Measurements from ENCODE around the gene CD58. TPM values are rescaled to one million over a fixed set of nuclear protein-coding genes. Genes with fewer than 3 reads are reported as not detected.
A peak's percentile ranks its signal among the peaks of the same experiment; 100 is the strongest.

Gene CD58
- total and polyA plus RNA-seq, 9 of the 15 experiments (the other 6 are each of a cell fraction or from before 2014, with no cell fraction given): 18.1 to 113 (median 37.4) TPM

DNA sequence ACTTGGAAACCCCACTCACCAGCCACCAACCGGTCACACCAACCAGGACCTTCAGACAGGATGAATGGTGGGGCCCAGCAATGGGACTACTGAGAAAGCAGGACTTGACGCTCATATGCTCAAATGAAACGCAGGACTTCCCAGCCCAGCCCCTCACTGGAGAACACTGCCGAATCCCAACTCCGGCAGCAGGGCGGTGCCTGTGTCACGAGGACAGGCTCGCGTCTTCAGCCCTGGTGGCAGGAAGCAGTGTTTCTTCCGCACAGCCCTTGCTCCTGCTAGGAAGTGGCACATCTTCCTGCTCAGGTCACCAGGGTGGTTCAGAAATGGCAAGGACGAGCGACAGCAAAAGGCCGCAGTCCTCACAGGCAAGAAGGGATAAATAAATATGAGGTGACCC is 38.9 kb downstream of the CD58 start:
- H3K4me1 ChIP-seq (replicated peaks in 1 of 2; ENCODE audit: control insufficient read depth in 2 of 2, insufficient read depth in 2 of 2, low read length in 2 of 2): peaks cover 0 to 5% of the 10 kb centered on the region in 2 experiments; a peak in 2 of 5 replicates
- CTCF ChIA-PET (ENCODE audit: low intra/inter-chr PET ratio): no interaction called here
- 94% methylated on average over 13 of the region's 13 CpGs for WGBS (ENCODE audit: insufficient coverage, low coverage, missing lambda C conversion rate)
- H3K36me3 ChIP-seq (ENCODE audit: control insufficient read depth, insufficient read depth, low read length): peaks cover 40% of the 10 kb centered on the region
- TF ChIP-seq POLR2G (IDR thresholded peaks at IDR 0.05; ENCODE audit: low read depth, low read length) (peak; percentile 51; the same call in 1 of the 2 replicates), ZNF146 (CRISPR knock-in tag; IDR thresholded peaks at IDR 0.05; ENCODE audit: unreplicated experiment) (no peak)
- TF ChIP-seq, protein P1, sequence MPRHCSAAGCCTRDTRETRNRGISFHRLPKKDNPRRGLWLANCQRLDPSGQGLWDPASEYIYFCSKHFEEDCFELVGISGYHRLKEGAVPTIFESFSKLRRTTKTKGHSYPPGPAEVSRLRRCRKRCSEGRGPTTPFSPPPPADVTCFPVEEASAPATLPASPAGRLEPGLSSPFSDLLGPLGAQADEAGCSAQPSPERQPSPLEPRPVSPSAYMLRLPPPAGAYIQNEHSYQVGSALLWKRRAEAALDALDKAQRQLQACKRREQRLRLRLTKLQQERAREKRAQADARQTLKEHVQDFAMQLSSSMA (CRISPR knock-in tag; IDR thresholded peaks at IDR 0.05): no peak
- FAIRE-seq (no peak), DNase-seq (ENCODE audit: extremely low read depth in 1 of 4, low spot score in 3 of 4) (no peak), ATAC-seq (no peak)
- no peak overlapping the region; a peak in 1 of 4 replicates for H3K9ac ChIP-seq (ENCODE audit: insufficient read depth in 1 of 2, low read depth in 2 of 2, low read length in 2 of 2)
- in situ Hi-C loops (cut with MboI): no loop called here
- no peaks in the 10 kb centered on the region for H3K9me3 ChIP-seq (replicated peaks; ENCODE audit: control insufficient read depth, insufficient read depth, low read depth, low read length)
- no peaks in the 10 kb centered on the region for H3K9me1 ChIP-seq (ENCODE audit: control insufficient read depth, insufficient read depth, low read length)
- H3K27me3 ChIP-seq (ENCODE audit: control insufficient read depth in 2 of 2, insufficient read depth in 2 of 2, low read length in 2 of 2): no peaks in the 10 kb centered on the region
- BruUV-seq (replicated peaks): no TSS peak
- intact Hi-C loops (cut with micrococcal nuclease): no loop called here
- H4K20me1 ChIP-seq (replicated peaks; ENCODE audit: control insufficient read depth, insufficient read depth, low read length): no peaks in the 10 kb centered on the region
- H3K4me3 ChIP-seq: no peak overlapping the region
- H3K4me2 ChIP-seq (ENCODE audit: insufficient read depth, low read length): no peak overlapping the region
- no peak overlapping the region for H2AFZ ChIP-seq (ENCODE audit: low read depth, low read length)
- H3K27ac ChIP-seq (ENCODE audit: extremely low read depth, low read depth, low read length): no peak overlapping the region
- POLR2A ChIA-PET: interaction anchor here (0.6 kb wide), 1 partner anchor 29 kb away, joined by 3 read pairs; no protein-coding TSS in a partner anchor
- no peaks in the 10 kb centered on the region for H3K79me2 ChIP-seq (ENCODE audit: control insufficient read depth, insufficient read depth, low read length)

DNA sequence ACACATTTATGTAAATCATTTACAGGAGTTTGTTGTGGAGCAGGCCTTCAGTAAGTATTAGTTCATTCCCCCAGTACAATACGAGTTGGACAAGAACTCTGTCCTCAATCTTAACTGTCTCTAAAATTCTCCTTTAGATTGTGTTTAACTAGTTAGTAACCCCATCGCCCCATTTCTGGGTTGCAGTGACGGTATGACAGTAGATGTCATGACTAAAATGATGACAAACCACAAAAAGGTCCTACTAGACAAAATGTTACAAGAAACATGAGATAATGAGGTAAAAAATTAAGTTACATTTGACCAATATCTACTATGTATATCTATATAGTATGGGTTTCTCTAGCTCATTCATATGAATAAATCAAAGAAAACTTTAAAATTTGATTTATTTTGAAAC is 41.1 kb downstream of the CD58 start:
- BruUV-seq (replicated peaks): no TSS peak
- intact Hi-C loops (cut with micrococcal nuclease) (no loop called here), in situ Hi-C loops (cut with MboI) (no loop called here)
- WGBS (ENCODE audit: insufficient coverage, low coverage, missing lambda C conversion rate): 67% methylated on average over 3 of the region's 3 CpGs
- H3K9ac ChIP-seq (ENCODE audit: insufficient read depth in 1 of 2, low read depth in 2 of 2, low read length in 2 of 2): no peak overlapping the region
- no peaks in the 10 kb centered on the region for H3K79me2 ChIP-seq (ENCODE audit: control insufficient read depth, insufficient read depth, low read length)
- no peaks in the 10 kb centered on the region for H4K20me1 ChIP-seq (replicated peaks; ENCODE audit: control insufficient read depth, insufficient read depth, low read length)
- H3K9me1 ChIP-seq (ENCODE audit: control insufficient read depth, insufficient read depth, low read length): no peaks in the 10 kb centered on the region
- no peaks in the 10 kb centered on the region for H3K27me3 ChIP-seq (ENCODE audit: control insufficient read depth in 2 of 2, insufficient read depth in 2 of 2, low read length in 2 of 2)
- H3K4me3 ChIP-seq: no peak overlapping the region
- no peak overlapping the region for H3K27ac ChIP-seq (ENCODE audit: extremely low read depth, low read depth, low read length)
- H3K9me3 ChIP-seq (replicated peaks; ENCODE audit: control insufficient read depth, insufficient read depth, low read depth, low read length): no peaks in the 10 kb centered on the region
- peaks cover 23% of the 10 kb centered on the region; the same call in 2 of the 3 replicates for H3K36me3 ChIP-seq (ENCODE audit: control insufficient read depth, insufficient read depth, low read length)
- no peak overlapping the region for H2AFZ ChIP-seq (ENCODE audit: low read depth, low read length)
- H3K4me2 ChIP-seq (ENCODE audit: insufficient read depth, low read length): no peak overlapping the region
- ATAC-seq (no peak), FAIRE-seq (no peak), DNase-seq (ENCODE audit: extremely low read depth in 1 of 4, low spot score in 3 of 4) (no peak)
- ChIA-PET CTCF (ENCODE audit: low intra/inter-chr PET ratio) (no interaction called here), POLR2A (no interaction called here)
- peaks cover 0 to 5% of the 10 kb centered on the region in 2 experiments; a peak in 2 of 5 replicates for H3K4me1 ChIP-seq (replicated peaks in 1 of 2; ENCODE audit: control insufficient read depth in 2 of 2, insufficient read depth in 2 of 2, low read length in 2 of 2)
- no peak for TF ChIP-seq CEBPG (CRISPR knock-in tag; IDR thresholded peaks at IDR 0.05)
- no peak for TF ChIP-seq CEBPG (tag; conservative IDR thresholded peaks at IDR 0.05 in 1 of 2, IDR thresholded peaks at IDR 0.05 in 1 of 2)
- TF ChIP-seq RBM39 (optimal IDR thresholded peaks at IDR 0.05; ENCODE audit: low read depth, low read length): no peak
- TF ChIP-seq, protein P2, sequence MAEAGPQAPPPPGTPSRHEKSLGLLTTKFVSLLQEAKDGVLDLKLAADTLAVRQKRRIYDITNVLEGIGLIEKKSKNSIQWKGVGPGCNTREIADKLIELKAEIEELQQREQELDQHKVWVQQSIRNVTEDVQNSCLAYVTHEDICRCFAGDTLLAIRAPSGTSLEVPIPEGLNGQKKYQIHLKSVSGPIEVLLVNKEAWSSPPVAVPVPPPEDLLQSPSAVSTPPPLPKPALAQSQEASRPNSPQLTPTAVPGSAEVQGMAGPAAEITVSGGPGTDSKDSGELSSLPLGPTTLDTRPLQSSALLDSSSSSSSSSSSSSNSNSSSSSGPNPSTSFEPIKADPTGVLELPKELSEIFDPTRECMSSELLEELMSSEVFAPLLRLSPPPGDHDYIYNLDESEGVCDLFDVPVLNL (CRISPR knock-in tag; IDR thresholded peaks at IDR 0.05; ENCODE audit: low read depth): no peak
- TF ChIP-seq GABPB2 (CRISPR knock-in tag; conservative IDR thresholded peaks at IDR 0.05): no peak
